Stimulated activated CD8-positive, alpha-beta memory T cell treated with anti-CD3 and anti-CD28 coated beads, Interleukin-15, amount 100 ng/mL, for 48 hours (primary cell): ENCODE measurements around the gene SLC10A6.

Experiments used
- DNase-seq, 2 donors: peaks; one replicate each; pipeline ENCODE4 v3.0.0-alpha.2; 2020; ENCODE audit warnings: low read depth in 2 of 2

Gene SLC10A6

GRCh38 chr4:86848136-86848535 is 1.0 kb downstream of the SLC10A6 start:
- no peak for DNase-seq

GRCh38 chr4:86847571-86847970 is 1.6 kb downstream of the SLC10A6 start:
- no peak for DNase-seq

GRCh38 chr4:86846921-86847320 is 2.3 kb downstream of the SLC10A6 start:
- DNase-seq = no peak

GRCh38 chr4:86845593-86845992 is 3.6 kb downstream of the SLC10A6 start:
- DNase-seq = no peak

GRCh38 chr4:86841309-86841708 is 7.9 kb downstream of the SLC10A6 start:
- DNase-seq = no peak

- no peak for DNase-seq
Measured at GRCh38 chr4:86840858-86841257, 8.3 kb downstream of the SLC10A6 start.

- no peak for DNase-seq
Measured at GRCh38 chr4:86837691-86838503, 11.3 kb downstream of the SLC10A6 start.

- no peak for DNase-seq
Measured at GRCh38 chr4:86835677-86836076, 13.5 kb downstream of the SLC10A6 start.

- no peak for DNase-seq
Measured at GRCh38 chr4:86834901-86835300, 14.3 kb downstream of the SLC10A6 start.

GRCh38 chr4:86833615-86834014 is 15.6 kb downstream of the SLC10A6 start:
- DNase-seq = no peak

- DNase-seq = no peak
Measured at GRCh38 chr4:86831262-86832130, 17.7 kb downstream of the SLC10A6 start.

- no peak for DNase-seq
Measured at GRCh38 chr4:86825511-86825910, 23.7 kb downstream of the SLC10A6 start.

GRCh38 chr4:86822136-86822535 is 27.0 kb downstream of the SLC10A6 start:
- no peak for DNase-seq

GRCh38 chr4:86821151-86821550 is 28.0 kb downstream of the SLC10A6 start:
- DNase-seq = no peak

- no peak for DNase-seq
Measured at GRCh38 chr4:86819561-86819960, 29.6 kb downstream of the SLC10A6 start.

- DNase-seq = no peak
Measured at GRCh38 chr4:86818841-86819240, 30.3 kb downstream of the SLC10A6 start.

- DNase-seq = no peak
Measured at GRCh38 chr4:86818211-86818610, 31.0 kb downstream of the SLC10A6 start.

GRCh38 chr4:86816501-86817273 is 32.5 kb downstream of the SLC10A6 start:
- DNase-seq = no peak

- no peak for DNase-seq
Measured at GRCh38 chr4:86815653-86816052, 33.5 kb downstream of the SLC10A6 start.

GRCh38 chr4:86810847-86811246 is 38.3 kb downstream of the SLC10A6 start:
- DNase-seq = no peak

GRCh38 chr4:86809809-86810208 is 39.4 kb downstream of the SLC10A6 start:
- DNase-seq = no peak

GRCh38 chr4:86791126-86791525 is 58.1 kb downstream of the SLC10A6 start:
- no peak for DNase-seq
